ENCODE data around the gene TMEM143.

DNA sequence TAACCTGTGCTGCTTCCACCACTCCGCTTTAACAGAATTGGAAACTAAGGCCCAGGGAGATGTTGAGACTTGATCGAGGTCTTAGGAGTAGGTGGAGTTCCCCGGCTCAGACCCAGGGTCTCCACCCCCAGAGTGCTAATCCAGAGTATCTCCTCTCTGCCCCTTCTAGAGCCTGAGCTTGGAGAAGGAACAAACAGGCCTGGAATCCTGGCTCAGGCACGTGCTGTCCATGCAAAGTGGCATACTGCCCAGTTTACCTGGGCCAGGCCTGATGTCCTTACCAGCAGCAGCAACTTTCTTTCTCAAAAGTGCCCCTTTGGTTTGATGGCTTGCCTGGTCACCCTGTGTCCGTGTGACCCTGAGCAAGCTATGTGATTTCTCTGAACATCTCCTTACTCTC, 4.1 kb upstream of the TMEM143 start:
- TF ChIP-seq, protein P1, sequence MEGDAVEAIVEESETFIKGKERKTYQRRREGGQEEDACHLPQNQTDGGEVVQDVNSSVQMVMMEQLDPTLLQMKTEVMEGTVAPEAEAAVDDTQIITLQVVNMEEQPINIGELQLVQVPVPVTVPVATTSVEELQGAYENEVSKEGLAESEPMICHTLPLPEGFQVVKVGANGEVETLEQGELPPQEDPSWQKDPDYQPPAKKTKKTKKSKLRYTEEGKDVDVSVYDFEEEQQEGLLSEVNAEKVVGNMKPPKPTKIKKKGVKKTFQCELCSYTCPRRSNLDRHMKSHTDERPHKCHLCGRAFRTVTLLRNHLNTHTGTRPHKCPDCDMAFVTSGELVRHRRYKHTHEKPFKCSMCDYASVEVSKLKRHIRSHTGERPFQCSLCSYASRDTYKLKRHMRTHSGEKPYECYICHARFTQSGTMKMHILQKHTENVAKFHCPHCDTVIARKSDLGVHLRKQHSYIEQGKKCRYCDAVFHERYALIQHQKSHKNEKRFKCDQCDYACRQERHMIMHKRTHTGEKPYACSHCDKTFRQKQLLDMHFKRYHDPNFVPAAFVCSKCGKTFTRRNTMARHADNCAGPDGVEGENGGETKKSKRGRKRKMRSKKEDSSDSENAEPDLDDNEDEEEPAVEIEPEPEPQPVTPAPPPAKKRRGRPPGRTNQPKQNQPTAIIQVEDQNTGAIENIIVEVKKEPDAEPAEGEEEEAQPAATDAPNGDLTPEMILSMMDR (IDR thresholded peaks at IDR 0.05), result no peak
- no peak for TF ChIP-seq POLR2A (IDR thresholded peaks at IDR 0.05)

All from body of pancreas (tissue), 4 donors.